Neutrophil (primary cell): ENCODE measurements around the gene HOXA5.

ENCODE experiments used
- H3K27ac ChIP-seq: fragments of 200-600 bp; sonication (generic); 2 replicates; pipeline ENCODE4 v1.5.1; 2016; ENCODE audit warnings: mild to moderate bottlenecking, moderate library complexity
- H3K27me3 ChIP-seq: fragments of 200-600 bp; sonication (generic); 2 replicates; pipeline ENCODE4 v1.6.0; 2016; ENCODE audit warnings: mild to moderate bottlenecking
- H3K36me3 ChIP-seq: fragments of 200-600 bp; sonication (generic); 2 replicates; pipeline ENCODE4 v1.5.1; 2017
- H3K4me1 ChIP-seq, 2 experiments: fragments of 200-600 bp in 1 of 2; sonication (generic) in 1 of 2; 1 replicate in 1 of 2; 2 replicates in 1 of 2; pipeline versions ENCODE4 v1.5.1 to v1.6.1; 2013 to 2016; ENCODE audit warnings: low read depth in 1 of 2, low read length in 1 of 2, mild to moderate bottlenecking in 1 of 2, moderate library complexity in 1 of 2; ENCODE audit not compliant: control insufficient read depth in 1 of 2, insufficient read depth in 1 of 2
- H3K4me3 ChIP-seq, 2 experiments: fragments of 200-600 bp in 1 of 2; sonication (generic) in 1 of 2; 1 replicate in 1 of 2; 2 replicates in 1 of 2; pipeline ENCODE4 v1.5.1; 2013 to 2016; ENCODE audit warnings: low read depth in 1 of 2, low read length in 1 of 2, mild to moderate bottlenecking in 1 of 2, moderate library complexity in 1 of 2
- H3K9me3 ChIP-seq: fragments of 200-600 bp; sonication (generic); 2 replicates; pipeline ENCODE4 v1.5.1; 2016
- CTCF ChIP-seq: fragments of 200-600 bp; sonication (generic); IDR thresholded peaks from 2 replicates; pipeline ENCODE4 v1.5.1; 2016; ENCODE audit warnings: antibody characterized with exemption

Gene HOXA5

GRCh38 chr7:27119412-27119911 lies 24.0 kb downstream of the HOXA5 start:
- Histone ChIP-seq H3K9me3 (no peaks in the 10 kb centered on the region), H3K36me3 (no peaks in the 10 kb centered on the region), H3K27ac (no peak overlapping the region), H3K4me3 (no peak overlapping the region), H3K27me3 (peaks cover 3% of the 10 kb centered on the region), H3K4me1 (peaks cover 0 to 11% of the 10 kb centered on the region in 2 experiments)
- TF ChIP-seq CTCF, result no peak

- Histone ChIP-seq H3K36me3 (no peaks in the 10 kb centered on the region), H3K4me3 (no peak overlapping the region), H3K4me1 (peaks cover 0 to 11% of the 10 kb centered on the region in 2 experiments), H3K27me3 (peaks cover 5% of the 10 kb centered on the region), H3K27ac (no peak overlapping the region), H3K9me3 (no peaks in the 10 kb centered on the region)
- TF ChIP-seq CTCF, result no peak
Observed at GRCh38 chr7:27118580-27118979, 24.9 kb downstream of the HOXA5 start.

- H3K27me3 ChIP-seq, result peaks cover 5% of the 10 kb centered on the region
- no peak overlapping the region for H3K4me3 ChIP-seq
- H3K4me1 ChIP-seq, result peaks cover 0 to 6% of the 10 kb centered on the region in 2 experiments
- TF ChIP-seq CTCF, result no peak
- no peaks in the 10 kb centered on the region for H3K9me3 ChIP-seq
- no peak overlapping the region for H3K27ac ChIP-seq
- H3K36me3 ChIP-seq, result no peaks in the 10 kb centered on the region
Observed at GRCh38 chr7:27117887-27118491, 25.5 kb downstream of the HOXA5 start.

- H3K27me3 ChIP-seq, result peaks cover 5% of the 10 kb centered on the region
- no peaks in the 10 kb centered on the region for H3K4me1 ChIP-seq
- no peaks in the 10 kb centered on the region for H3K36me3 ChIP-seq
- no peak for TF ChIP-seq CTCF
- H3K27ac ChIP-seq, result no peak overlapping the region
- no peaks in the 10 kb centered on the region for H3K9me3 ChIP-seq
- H3K4me3 ChIP-seq, result no peak overlapping the region
Observed at GRCh38 chr7:27116962-27117886, 26.3 kb downstream of the HOXA5 start.

GRCh38 chr7:27116031-27116961 lies 27.2 kb downstream of the HOXA5 start:
- no peak overlapping the region for H3K4me3 ChIP-seq
- no peak for TF ChIP-seq CTCF
- no peaks in the 10 kb centered on the region for H3K9me3 ChIP-seq
- H3K4me1 ChIP-seq, result no peaks in the 10 kb centered on the region
- H3K27me3 ChIP-seq, result peaks cover 5% of the 10 kb centered on the region
- H3K27ac ChIP-seq, result no peak overlapping the region
- no peaks in the 10 kb centered on the region for H3K36me3 ChIP-seq
